ENCODE data around the gene MGMT.

The MGMT gene

GRCh38 chr10:129622291-129622690 is 155.2 kb downstream of the MGMT start:
- Histone ChIP-seq H3K27me3 (ENCODE audit: insufficient read depth, poor library complexity, severe bottlenecking) (no peaks in the 10 kb centered on the region), H3K4me3 (replicated peaks; ENCODE audit: insufficient read depth, low read length) (no peak overlapping the region), H3K27ac (replicated peaks) (no peak overlapping the region)
- no peak for DNase-seq (ENCODE audit: low read depth in 1 of 2, low spot score in 1 of 2)
- TF ChIP-seq REST (IDR thresholded peaks at IDR 0.05; ENCODE audit: insufficient replicate concordance, low read depth) (no peak), GABPA (IDR thresholded peaks at IDR 0.05; ENCODE audit: low read depth) (no peak), CTCF (IDR thresholded peaks at IDR 0.05; ENCODE audit: insufficient read depth, low read length) (no peak), POLR2AphosphoS5 (IDR thresholded peaks at IDR 0.05; ENCODE audit: low read depth) (no peak), SPI1 (IDR thresholded peaks at IDR 0.05; ENCODE audit: borderline replicate concordance, low read depth) (no peak)

GRCh38 chr10:129622736-129623135 is 155.7 kb downstream of the MGMT start:
- Histone ChIP-seq H3K27ac (replicated peaks) (no peak overlapping the region), H3K27me3 (ENCODE audit: insufficient read depth, poor library complexity, severe bottlenecking) (no peaks in the 10 kb centered on the region), H3K4me3 (replicated peaks; ENCODE audit: insufficient read depth, low read length) (no peak overlapping the region)
- no peak for DNase-seq (ENCODE audit: low read depth in 1 of 2, low spot score in 1 of 2)
- TF ChIP-seq SPI1 (IDR thresholded peaks at IDR 0.05; ENCODE audit: borderline replicate concordance, low read depth) (no peak), REST (IDR thresholded peaks at IDR 0.05; ENCODE audit: insufficient replicate concordance, low read depth) (no peak), CTCF (IDR thresholded peaks at IDR 0.05; ENCODE audit: insufficient read depth, low read length) (no peak), POLR2AphosphoS5 (IDR thresholded peaks at IDR 0.05; ENCODE audit: low read depth) (no peak), GABPA (IDR thresholded peaks at IDR 0.05; ENCODE audit: low read depth) (no peak)

GRCh38 chr10:129624526-129624925 is 157.5 kb downstream of the MGMT start:
- TF ChIP-seq CTCF (IDR thresholded peaks at IDR 0.05; ENCODE audit: insufficient read depth, low read length) (no peak), GABPA (IDR thresholded peaks at IDR 0.05; ENCODE audit: low read depth) (no peak), REST (IDR thresholded peaks at IDR 0.05; ENCODE audit: insufficient replicate concordance, low read depth) (no peak), POLR2AphosphoS5 (IDR thresholded peaks at IDR 0.05; ENCODE audit: low read depth) (no peak), SPI1 (IDR thresholded peaks at IDR 0.05; ENCODE audit: borderline replicate concordance, low read depth) (no peak)
- Histone ChIP-seq H3K27ac (replicated peaks) (no peak overlapping the region), H3K4me3 (replicated peaks; ENCODE audit: insufficient read depth, low read length) (no peak overlapping the region), H3K27me3 (ENCODE audit: insufficient read depth, poor library complexity, severe bottlenecking) (no peaks in the 10 kb centered on the region)
- DNase-seq (ENCODE audit: low read depth in 1 of 2, low spot score in 1 of 2), result no peak
